DND-41 (cell line): ENCODE data around the gene SCART1.
"Not testable (repeated sequence)": the region's sequence is repeated elsewhere in the genome, so short reads cannot be mapped to it uniquely, and the experiment has no call there.

Experiments used
- ATAC-seq: fragments of 200-7000 bp; cut with Tn5 transposase; 3 replicates; pipeline ENCODE4 v1.9.1; 2021; ENCODE audit warnings: low read depth; ENCODE audit not compliant: insufficient read depth
- DNase-seq: peaks from one replicate; pipeline ENCODE4 v3.0.0-alpha.2; 2020
- H2AFZ ChIP-seq: 2 replicates; pipeline ENCODE4 v1.6.0; 2012; ENCODE audit warnings: low read depth, low read length
- H3K27ac ChIP-seq: 2 replicates; pipeline ENCODE4 v1.5.1; 2012; ENCODE audit warnings: low read length, inconsistent platforms
- H3K27me3 ChIP-seq: fragments of 200-600 bp; sonication (generic); 2 replicates; pipeline ENCODE4 v1.6.0; 2012; ENCODE audit warnings: low read length, mild to moderate bottlenecking, inconsistent platforms; ENCODE audit not compliant: insufficient read depth, poor library complexity
- H3K36me3 ChIP-seq: 2 replicates; pipeline ENCODE4 v1.5.1; 2012; ENCODE audit warnings: low read length, inconsistent platforms; ENCODE audit not compliant: insufficient read depth
- H3K4me1 ChIP-seq: 2 replicates; pipeline ENCODE4 v1.5.1; 2012; ENCODE audit warnings: mild to moderate bottlenecking, low read length; ENCODE audit not compliant: insufficient read depth
- H3K4me2 ChIP-seq: 2 replicates; pipeline ENCODE4 v1.6.0; 2012; ENCODE audit warnings: mild to moderate bottlenecking, moderate library complexity, low read length, inconsistent platforms; ENCODE audit not compliant: insufficient read depth
- H3K4me3 ChIP-seq, 2 experiments: fragments of 200-600 bp in 1 of 2; shearing (Covaris generic) in 1 of 2; 2 replicates each; pipeline ENCODE4 v1.5.1; 2012 to 2016; ENCODE audit warnings: inconsistent platforms in 2 of 2, low read length in 2 of 2, mild to moderate bottlenecking in 2 of 2, low read depth in 1 of 2, moderate library complexity in 1 of 2
- H3K79me2 ChIP-seq: 2 replicates; pipeline ENCODE4 v1.6.0; 2012; ENCODE audit warnings: low read length, inconsistent platforms; ENCODE audit not compliant: insufficient read depth
- H3K9ac ChIP-seq: 2 replicates; pipeline ENCODE4 v1.6.0; 2012; ENCODE audit warnings: low read depth, mild to moderate bottlenecking, inconsistent platforms, low read length, moderate library complexity
- H3K9me3 ChIP-seq: 2 replicates; pipeline ENCODE4 v1.5.1; 2012; ENCODE audit warnings: low read length, moderate library complexity, mild to moderate bottlenecking, inconsistent platforms; ENCODE audit not compliant: insufficient read depth, severe bottlenecking
- H4K20me1 ChIP-seq: 2 replicates; pipeline ENCODE4 v1.6.0; 2012; ENCODE audit warnings: low read length; ENCODE audit not compliant: insufficient read depth
- EZH2 ChIP-seq: IDR thresholded peaks from 3 replicates; pipeline ENCODE4 v1.6.1; 2012; ENCODE audit warnings: borderline replicate concordance, low read depth, mild to moderate bottlenecking, moderate library complexity, low read length, inconsistent platforms; ENCODE audit not compliant: severe bottlenecking
- TF ChIP-seq, protein P1 (sequence below): IDR thresholded peaks from 2 replicates; pipeline ENCODE4 v1.5.1; 2012; ENCODE audit warnings: borderline replicate concordance, low read length, moderate library complexity, mild to moderate bottlenecking; ENCODE audit not compliant: poor library complexity, severe bottlenecking; ENCODE audit errors: extremely low read depth

The SCART1 gene

DNA sequence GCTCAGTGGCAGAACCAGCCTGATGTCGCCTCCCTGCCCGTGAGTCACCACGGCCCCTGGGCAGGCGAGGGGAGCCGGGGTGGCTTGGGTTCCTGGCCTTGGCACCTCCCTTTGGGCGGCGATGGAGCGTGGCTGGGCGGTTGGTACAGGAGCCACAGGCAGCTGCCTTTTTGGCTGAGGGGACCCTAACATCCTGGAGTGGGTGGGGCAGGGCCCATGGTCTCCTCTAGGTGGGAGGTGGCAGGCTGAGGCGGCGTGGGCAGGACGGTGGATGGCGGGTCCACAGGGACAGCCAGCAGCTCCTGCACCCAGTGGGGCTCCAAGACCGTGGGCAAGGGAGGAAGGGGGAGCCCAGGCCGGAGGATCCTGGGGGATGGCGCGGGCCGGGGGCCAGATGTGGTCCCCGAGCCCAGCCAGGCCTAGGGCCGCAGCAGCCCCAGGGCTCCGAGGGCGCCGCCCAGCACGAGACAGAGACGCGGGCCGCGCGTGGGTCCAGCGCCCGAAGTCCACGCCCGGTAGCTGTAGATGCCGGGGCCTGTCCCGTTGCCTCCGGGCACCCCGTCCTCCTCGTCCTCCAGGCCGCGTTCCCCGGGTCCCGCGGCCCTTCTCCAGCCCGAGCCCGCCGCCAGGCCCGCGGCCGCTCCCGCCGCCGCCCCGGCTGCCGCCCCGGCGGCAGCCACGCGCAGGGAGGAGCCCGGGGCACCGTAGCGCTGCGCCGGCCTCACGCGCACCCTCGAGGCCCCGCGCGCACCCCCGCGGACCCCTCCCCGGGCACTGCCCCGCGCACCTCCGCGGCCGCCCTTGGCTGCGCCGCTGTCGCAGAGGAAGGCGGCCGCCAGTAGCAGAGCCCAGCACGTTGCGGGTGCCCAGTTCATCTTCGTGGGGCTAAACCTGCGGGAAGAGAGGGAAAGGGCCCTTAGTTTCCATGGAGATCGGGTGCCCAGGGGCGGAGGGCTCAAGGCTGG, 30.7 kb upstream of the SCART1 start:
- H3K36me3 ChIP-seq, result peaks cover 50% of the 10 kb centered on the region
- no peak overlapping the region for H3K4me2 ChIP-seq
- H3K4me3 ChIP-seq, result no peak overlapping the region
- H3K79me2 ChIP-seq, result 0 out of 2 replicates have a peak, but pooled peaks cover 4% of the 10 kb centered on the region
- no peak overlapping the region for H3K9ac ChIP-seq
- no peaks in the 10 kb centered on the region for H3K4me1 ChIP-seq
- H3K9me3 ChIP-seq, result peaks cover 19% of the 10 kb centered on the region
- no peak for DNase-seq
- H2AFZ ChIP-seq, result no peak overlapping the region
- TF ChIP-seq, protein P1, sequence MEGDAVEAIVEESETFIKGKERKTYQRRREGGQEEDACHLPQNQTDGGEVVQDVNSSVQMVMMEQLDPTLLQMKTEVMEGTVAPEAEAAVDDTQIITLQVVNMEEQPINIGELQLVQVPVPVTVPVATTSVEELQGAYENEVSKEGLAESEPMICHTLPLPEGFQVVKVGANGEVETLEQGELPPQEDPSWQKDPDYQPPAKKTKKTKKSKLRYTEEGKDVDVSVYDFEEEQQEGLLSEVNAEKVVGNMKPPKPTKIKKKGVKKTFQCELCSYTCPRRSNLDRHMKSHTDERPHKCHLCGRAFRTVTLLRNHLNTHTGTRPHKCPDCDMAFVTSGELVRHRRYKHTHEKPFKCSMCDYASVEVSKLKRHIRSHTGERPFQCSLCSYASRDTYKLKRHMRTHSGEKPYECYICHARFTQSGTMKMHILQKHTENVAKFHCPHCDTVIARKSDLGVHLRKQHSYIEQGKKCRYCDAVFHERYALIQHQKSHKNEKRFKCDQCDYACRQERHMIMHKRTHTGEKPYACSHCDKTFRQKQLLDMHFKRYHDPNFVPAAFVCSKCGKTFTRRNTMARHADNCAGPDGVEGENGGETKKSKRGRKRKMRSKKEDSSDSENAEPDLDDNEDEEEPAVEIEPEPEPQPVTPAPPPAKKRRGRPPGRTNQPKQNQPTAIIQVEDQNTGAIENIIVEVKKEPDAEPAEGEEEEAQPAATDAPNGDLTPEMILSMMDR, result no peak
- TF ChIP-seq EZH2, result no peak
- H4K20me1 ChIP-seq, result no peaks in the 10 kb centered on the region; the same call in 1 of the 2 replicates
- H3K27me3 ChIP-seq, result no peaks in the 10 kb centered on the region
- no peak for ATAC-seq
- no peak overlapping the region for H3K27ac ChIP-seq

- not testable (repeated sequence) for H3K4me2 ChIP-seq, DNase-seq, H3K9ac ChIP-seq, ATAC-seq, H4K20me1 ChIP-seq, H3K27me3 ChIP-seq, H3K27ac ChIP-seq, H3K4me3 ChIP-seq, H2AFZ ChIP-seq, H3K79me2 ChIP-seq, H3K4me1 ChIP-seq
- Histone ChIP-seq H3K9me3 (peaks cover 19% of the 10 kb centered on the region), H3K36me3 (peaks cover 40% of the 10 kb centered on the region)
These were observed 29.6 kb upstream of the SCART1 start for GRCh38 chr10:133424102-133424501.

GRCh38 chr10:133424601-133425000, 29.1 kb upstream of the SCART1 start, which contains the start of gene SPRN:
TSS of gene SPRN (minus strand) at chr10:133424625. CDS start at chr10:133423681, 944 bp downstream.
- H3K27me3 ChIP-seq, ATAC-seq, H4K20me1 ChIP-seq, H3K4me3 ChIP-seq, H2AFZ ChIP-seq, H3K4me1 ChIP-seq, H3K79me2 ChIP-seq, H3K27ac ChIP-seq, H3K4me2 ChIP-seq, H3K9ac ChIP-seq, DNase-seq: not testable (repeated sequence)
- H3K36me3 ChIP-seq, result peaks cover 35% of the 10 kb centered on the region
- peaks cover 19% of the 10 kb centered on the region for H3K9me3 ChIP-seq

GRCh38 chr10:133429571-133429970, 24.2 kb upstream of the SCART1 start:
- DNase-seq, result not testable (repeated sequence)

DNA sequence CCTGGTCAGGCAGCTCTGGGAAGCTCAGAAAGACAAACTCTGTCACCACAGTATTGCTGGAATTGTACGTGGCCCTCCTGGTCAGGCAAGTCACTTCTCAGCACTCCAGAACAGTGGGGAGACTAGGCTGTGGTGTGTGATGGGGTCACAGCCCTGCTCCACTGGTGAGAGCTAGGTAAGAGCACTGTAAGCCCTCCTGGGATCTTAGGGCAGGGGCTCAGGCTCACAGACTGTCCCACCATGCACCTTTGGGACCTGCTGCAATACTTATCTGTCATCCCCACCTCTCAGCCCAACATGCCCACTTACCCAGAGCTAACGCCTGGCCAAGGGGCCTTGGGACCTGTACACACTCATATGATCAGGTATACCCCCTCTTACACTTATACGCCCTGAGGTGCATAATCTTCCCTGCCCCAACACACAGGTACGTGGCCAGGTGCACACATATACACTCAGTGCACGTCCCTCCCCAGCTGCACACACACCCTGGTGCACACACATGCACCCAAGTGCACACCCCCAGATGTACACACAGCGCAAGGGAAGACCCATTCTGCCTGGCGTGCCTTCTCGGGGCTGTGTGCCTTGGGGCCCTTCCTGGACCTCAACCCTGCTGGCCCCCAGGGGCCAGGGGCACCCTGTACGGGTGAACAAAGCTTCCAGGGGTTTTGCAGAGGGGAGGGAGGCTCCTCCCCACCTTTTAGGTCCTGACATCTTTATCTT, 21.7 kb upstream of the SCART1 start:
- H3K27me3 ChIP-seq, H4K20me1 ChIP-seq, H3K79me2 ChIP-seq, DNase-seq, H3K27ac ChIP-seq, H3K9ac ChIP-seq, H3K4me1 ChIP-seq, H3K36me3 ChIP-seq, H2AFZ ChIP-seq, H3K4me3 ChIP-seq, H3K4me2 ChIP-seq, H3K9me3 ChIP-seq: not testable (repeated sequence)
- peak; percentile 42 for ATAC-seq

More at GRCh38 chr10:133429571-133429970, 24.2 kb upstream of the SCART1 start:
- not testable (repeated sequence) for H3K4me1 ChIP-seq, H3K27me3 ChIP-seq, H3K36me3 ChIP-seq, H3K9ac ChIP-seq, H3K4me2 ChIP-seq, H3K4me3 ChIP-seq, H2AFZ ChIP-seq, H3K79me2 ChIP-seq, ATAC-seq, H4K20me1 ChIP-seq, H3K27ac ChIP-seq, H3K9me3 ChIP-seq

- not testable (repeated sequence) for H4K20me1 ChIP-seq, H3K9ac ChIP-seq, H3K9me3 ChIP-seq, DNase-seq, H3K4me2 ChIP-seq, H3K4me1 ChIP-seq, H3K79me2 ChIP-seq, H2AFZ ChIP-seq, ATAC-seq, H3K36me3 ChIP-seq, H3K27ac ChIP-seq, H3K27me3 ChIP-seq, H3K4me3 ChIP-seq
These were observed 21.0 kb upstream of the SCART1 start for GRCh38 chr10:133432789-133433188.
